ENCODE results near the gene FHOD3.

DNA sequence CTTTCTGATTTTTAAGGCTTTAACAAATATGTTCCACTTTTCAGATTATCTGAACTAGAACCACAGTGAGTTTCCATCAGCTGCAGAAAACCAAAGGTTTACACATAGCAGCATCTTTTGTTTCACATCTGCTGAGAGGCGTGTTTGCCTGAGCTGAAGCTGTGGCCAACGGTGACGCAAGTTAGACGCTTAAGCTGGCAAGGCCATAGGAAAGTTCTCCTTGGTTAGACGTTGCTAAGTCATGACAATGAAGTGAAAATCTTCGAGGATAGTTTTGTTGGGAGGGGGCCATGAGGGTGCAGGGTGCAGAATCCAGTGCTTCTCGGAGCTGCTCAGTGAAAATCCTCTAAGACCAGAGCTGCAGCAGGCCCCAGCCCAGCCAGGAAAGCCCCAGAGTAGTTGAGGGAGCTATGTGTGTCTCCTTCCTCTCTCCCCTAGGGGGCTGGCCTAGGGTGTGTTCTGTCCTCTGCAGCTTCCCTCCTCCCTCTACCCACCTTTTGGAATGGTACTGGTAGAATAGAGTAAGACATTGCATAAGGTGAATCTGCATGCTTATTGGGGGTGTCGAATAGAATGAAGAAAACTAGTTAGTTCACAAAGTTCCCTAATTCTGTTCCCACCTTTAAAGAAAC lies 105.4 kb downstream of the FHOD3 start:
- TF ChIP-seq, protein P1, sequence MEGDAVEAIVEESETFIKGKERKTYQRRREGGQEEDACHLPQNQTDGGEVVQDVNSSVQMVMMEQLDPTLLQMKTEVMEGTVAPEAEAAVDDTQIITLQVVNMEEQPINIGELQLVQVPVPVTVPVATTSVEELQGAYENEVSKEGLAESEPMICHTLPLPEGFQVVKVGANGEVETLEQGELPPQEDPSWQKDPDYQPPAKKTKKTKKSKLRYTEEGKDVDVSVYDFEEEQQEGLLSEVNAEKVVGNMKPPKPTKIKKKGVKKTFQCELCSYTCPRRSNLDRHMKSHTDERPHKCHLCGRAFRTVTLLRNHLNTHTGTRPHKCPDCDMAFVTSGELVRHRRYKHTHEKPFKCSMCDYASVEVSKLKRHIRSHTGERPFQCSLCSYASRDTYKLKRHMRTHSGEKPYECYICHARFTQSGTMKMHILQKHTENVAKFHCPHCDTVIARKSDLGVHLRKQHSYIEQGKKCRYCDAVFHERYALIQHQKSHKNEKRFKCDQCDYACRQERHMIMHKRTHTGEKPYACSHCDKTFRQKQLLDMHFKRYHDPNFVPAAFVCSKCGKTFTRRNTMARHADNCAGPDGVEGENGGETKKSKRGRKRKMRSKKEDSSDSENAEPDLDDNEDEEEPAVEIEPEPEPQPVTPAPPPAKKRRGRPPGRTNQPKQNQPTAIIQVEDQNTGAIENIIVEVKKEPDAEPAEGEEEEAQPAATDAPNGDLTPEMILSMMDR (IDR thresholded peaks at IDR 0.05; ENCODE audit: insufficient read depth, low read depth, low read length), result no peak
- no peak for TF ChIP-seq EZH2 (IDR thresholded peaks at IDR 0.05; ENCODE audit: insufficient read depth, low read length)
